GM21390 (cell line): ENCODE results near the gene HACE1.
"Not testable (repeated sequence)": the region's sequence is repeated elsewhere in the genome, so short reads cannot be mapped to it uniquely, and the experiment has no call there.

Source experiments
- ATAC-seq: cut with Tn5 transposase; IDR thresholded peaks from one replicate; pipeline ENCODE4 v1.9.1; 2021; ENCODE audit not compliant: unreplicated experiment

HACE1 gene, protein sequence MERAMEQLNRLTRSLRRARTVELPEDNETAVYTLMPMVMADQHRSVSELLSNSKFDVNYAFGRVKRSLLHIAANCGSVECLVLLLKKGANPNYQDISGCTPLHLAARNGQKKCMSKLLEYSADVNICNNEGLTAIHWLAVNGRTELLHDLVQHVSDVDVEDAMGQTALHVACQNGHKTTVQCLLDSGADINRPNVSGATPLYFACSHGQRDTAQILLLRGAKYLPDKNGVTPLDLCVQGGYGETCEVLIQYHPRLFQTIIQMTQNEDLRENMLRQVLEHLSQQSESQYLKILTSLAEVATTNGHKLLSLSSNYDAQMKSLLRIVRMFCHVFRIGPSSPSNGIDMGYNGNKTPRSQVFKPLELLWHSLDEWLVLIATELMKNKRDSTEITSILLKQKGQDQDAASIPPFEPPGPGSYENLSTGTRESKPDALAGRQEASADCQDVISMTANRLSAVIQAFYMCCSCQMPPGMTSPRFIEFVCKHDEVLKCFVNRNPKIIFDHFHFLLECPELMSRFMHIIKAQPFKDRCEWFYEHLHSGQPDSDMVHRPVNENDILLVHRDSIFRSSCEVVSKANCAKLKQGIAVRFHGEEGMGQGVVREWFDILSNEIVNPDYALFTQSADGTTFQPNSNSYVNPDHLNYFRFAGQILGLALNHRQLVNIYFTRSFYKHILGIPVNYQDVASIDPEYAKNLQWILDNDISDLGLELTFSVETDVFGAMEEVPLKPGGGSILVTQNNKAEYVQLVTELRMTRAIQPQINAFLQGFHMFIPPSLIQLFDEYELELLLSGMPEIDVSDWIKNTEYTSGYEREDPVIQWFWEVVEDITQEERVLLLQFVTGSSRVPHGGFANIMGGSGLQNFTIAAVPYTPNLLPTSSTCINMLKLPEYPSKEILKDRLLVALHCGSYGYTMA

DNA sequence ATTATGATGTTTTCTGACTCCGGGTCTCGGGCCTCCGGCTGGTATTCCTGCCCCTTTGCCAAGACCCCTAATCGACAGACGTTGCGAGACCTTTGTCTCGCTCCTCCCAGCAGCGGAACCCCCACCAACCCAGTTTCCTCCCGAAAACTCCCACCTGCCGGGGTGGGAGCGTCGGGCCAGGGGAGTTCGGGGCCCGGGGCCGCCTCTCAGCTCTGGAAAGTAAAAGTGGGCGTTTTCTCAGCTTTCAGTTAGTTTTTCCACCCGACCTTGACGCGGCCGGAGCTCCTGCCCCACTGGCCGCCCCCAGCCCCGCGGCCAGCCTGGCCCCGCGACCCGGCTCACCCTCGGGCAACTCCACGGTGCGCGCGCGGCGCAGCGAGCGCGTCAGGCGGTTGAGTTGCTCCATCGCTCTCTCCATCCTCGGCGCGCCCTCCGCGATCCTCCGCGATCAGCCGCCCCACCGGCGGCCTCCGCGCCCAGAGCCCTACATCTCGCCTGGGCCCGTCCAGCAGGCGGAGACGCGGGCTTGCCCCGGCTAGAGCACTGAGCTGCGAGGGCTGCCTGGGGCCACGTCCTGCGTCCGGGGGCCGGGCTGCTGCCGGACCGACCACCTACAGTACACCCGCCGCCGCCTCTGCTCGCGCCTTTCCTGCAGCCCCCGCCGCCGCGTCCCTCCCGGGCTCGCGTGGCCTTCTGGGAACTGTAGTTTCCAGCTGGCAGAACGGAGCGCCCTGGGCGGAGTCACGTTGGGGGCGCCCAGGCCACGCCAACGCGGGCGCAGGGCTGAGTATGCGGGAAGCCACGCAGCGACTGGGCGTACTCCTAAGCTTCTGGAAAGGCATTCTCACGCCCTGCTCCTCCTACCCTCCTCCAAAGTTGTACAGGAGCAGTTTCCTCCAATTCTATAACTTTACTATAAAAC, at the start of gene HACE1:
Gene HACE1 (minus strand): TSS at position 695 of the 922 bp plus-strand sequence. CDS start 277 bp downstream, at position 418.
- peak; percentile 99 for ATAC-seq

DNA sequence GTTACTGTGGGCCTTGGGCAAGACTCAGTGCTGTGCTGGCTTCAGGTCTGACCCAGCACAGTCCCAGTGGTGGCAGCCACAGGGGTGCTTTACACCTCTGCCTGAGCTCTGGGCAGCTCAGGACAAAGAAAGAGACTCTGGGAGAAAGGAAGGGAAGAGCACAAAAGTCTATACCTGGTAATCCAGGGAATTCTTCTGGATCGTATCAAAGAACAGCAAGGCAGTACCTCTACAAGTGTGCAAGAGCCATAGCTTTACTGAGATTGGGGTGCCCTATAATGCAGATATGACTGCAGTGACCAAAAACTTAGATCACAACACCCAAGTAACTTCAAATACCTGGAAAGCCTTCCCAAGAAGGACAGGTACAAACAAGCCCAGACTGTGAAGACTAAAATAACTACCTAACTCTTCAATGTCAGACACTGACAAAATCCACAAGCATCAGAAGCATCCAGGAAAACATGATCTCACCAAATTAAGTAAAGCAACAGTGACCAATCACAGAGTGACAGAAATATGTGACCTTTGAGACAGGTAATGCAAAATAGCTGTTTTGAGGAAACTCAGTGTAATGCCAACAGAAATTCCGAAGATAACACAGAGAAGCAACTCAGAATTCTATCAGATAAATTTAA, 49.3 kb upstream of the HACE1 start:
- no peak for ATAC-seq

DNA sequence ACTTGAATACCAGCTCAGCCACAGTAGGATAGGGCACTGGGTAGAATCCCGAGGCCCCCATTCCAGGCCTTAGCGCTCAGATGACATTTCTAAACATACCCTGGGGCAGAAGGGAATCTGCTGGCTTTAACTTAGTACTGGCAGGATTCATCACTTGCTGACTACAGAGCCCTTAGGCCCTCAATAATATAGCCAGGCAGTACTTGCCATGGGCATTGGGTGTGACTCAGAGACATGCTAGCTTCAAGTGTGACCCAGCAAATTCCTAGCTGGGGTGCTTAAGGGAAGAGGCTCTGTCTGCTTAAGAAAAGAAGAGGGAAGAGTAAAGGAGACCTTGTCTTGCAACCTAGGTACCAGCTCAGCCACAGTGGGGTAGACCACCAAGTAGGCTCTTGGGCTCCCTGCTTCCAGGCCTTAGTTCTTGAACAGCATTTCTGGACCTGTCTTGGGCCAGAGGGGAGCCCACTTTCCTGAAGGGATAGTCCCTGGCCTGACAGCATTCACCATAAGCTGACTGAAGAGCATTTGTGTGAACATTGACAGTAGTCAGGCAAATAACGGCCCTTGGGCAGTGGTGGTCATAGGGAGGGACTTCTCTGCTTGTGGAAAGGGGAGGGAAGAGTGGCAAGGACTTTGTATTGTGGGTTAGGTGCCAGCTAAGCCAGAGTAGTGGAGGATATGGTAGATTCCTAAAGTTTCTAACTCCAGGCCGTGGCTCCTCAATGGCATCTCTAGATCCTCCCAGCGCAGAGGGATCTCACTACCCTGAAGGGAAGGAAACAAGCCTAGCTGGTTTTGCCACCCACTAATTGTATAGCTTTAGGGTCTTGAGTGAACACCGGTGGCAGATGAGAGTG, 48.5 kb upstream of the HACE1 start:
- no peak for ATAC-seq

DNA sequence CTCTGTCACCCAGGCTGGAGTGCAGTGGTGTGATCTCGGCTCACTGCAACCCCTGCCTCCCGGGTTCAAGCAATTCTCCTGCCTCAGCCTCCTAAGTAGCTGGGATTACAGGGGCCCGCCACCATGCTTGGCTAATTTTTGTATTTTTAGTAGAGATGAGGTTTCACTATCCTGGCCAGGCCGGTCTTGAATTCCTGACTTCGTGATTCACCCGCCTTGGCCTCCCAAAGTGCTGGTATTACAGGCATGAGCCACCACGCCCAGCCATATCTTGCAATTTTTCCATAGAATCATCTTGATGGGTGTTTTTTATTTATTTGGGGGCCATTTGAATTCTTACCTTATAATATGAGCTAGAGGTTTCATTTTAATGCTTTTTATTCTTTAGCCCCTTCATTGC, 39.2 kb upstream of the HACE1 start:
- ATAC-seq = not testable (repeated sequence)

DNA sequence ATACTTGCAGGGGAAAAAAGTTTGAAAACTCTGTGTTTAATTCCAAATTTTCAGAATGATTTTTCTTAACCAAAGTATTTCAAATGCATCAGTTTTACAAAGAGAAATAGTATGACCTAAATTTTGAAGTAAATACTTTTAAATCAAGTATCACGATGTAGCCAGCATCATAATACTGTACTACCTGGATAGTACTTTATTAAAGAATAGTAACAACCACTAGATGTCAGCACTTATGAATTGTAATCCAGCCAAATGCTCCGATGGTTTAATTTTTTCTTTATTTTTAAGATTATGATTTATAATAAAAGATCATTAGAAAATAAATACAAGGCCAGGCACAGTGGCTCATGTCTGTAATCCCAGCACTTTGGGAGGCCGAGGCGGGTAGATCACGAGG, 37.2 kb upstream of the HACE1 start:
- ATAC-seq = no peak

DNA sequence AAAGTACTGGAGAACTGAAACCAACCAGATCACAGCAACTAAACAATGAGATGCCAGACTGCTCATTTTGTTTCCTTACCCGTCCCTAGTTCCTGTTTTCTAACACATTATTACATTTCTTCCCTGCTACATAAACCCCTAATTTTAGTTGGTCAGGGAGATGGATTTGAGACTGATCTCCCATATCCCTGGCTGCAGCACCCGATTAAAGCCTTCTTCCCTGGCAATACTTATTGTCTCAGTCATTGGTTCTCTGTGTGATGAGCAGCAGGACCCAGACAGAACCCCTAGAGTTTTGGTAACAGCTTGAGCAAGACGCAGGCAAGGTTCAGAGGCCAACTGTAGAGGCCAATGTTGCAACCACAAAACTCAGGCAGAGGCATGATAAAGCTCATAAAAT, 28.3 kb upstream of the HACE1 start:
- no peak for ATAC-seq

DNA sequence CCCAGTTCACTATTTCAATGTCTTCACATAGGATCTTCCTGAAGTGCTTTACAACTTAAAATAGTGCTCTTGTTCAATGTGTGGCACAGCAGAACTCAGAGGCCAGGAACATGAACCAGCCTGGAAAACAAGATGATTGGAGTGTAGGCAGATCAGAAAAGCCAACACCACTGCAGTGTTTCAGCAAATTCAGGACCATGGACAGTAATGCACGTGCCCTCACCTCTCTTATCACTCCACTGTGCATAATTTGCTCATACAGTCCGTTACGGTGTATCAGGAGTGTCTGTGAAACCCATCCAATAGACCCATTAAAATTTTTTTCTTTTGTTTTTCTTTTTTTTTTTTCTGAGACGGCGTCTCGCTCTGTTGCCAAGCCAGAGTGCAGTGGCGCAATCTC, 27.6 kb upstream of the HACE1 start:
- ATAC-seq = no peak

DNA sequence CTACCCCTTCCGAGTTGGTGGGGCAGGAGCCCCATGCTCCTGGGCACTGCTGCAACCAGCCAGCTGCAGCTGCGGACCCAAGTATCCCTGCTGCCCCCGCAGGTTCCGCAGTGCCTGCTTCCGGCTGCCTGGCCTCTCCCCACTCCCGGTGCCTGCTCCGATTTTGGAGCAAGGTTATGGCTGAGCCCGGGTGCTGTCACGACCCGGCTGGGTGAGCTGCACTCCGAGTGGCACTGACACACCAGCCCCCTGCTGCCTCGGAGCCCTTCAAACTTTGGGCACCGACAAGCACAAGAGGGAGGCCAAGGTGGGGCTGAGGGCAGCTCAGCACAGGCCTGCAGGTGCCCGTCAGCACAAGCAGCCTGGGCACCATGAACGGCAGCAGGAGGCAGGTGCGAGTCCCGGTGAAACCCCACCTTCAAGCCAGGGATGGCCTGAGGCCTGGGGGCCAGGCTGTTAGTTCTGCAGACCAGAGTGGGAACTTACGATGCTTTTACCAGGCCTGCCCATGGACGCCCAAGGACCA, 25.9 kb upstream of the HACE1 start:
- no peak for ATAC-seq

DNA sequence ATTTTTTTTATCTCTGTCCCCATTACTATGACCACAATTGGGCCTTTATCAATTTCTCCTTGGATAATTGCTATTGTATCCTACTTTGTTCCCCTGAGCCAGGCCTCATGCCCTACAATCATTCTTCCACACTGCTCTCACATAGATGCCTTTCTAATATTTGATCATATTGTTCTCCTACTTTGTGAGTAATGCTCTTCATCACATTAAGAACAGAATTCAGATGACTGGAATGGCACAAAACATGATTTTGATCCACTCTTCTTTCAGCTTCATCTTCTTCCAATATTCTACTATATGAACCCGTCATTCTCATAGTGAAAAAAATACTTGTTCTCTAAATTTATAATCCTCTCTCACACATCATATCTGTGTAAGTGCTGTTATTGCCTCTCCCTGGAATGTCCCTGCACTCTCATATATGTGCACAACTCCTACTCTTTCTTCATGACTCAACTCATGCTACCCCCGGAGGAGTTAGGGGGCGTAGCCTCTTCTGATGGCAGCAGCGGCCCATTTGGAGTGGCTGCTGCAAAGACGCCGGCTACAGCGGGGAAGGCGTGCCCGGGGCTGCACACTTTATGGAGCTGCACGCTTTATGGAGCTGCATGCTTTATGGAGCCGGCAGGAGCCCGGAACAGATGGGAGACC, 25.3 kb upstream of the HACE1 start:
- ATAC-seq = no peak

DNA sequence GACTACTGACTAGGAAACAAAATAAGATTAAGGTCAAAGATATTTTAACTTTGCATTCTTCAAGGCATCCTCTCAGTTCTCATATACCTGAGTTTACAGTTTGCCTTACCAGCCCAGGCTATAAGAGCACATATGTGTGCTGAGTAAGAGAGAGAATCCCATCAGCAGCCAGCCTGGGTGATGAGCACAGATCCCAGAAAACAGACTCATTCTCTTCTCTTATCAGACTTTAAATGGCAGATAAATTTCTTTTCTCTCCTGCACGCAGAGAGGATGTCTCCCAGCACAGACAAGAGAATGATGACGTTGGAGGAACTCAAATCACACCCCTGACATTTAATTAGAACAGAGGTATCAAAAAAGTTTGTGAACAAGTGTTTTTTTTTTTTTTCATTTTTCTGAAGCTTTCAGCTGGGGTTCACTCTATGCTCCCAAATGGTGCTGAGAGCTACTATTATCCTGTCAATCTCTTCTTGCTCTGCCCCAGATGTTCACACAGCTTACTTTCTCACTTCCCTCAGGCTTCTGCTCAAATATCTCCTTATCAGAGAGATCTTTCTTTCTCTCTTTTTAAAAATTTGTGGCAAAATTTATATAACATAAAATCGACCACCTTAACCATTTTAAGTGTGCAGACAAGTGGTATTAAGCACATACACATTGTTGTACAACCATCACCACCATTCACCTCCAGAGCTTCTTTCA, 22.4 kb upstream of the HACE1 start:
- no peak for ATAC-seq

DNA sequence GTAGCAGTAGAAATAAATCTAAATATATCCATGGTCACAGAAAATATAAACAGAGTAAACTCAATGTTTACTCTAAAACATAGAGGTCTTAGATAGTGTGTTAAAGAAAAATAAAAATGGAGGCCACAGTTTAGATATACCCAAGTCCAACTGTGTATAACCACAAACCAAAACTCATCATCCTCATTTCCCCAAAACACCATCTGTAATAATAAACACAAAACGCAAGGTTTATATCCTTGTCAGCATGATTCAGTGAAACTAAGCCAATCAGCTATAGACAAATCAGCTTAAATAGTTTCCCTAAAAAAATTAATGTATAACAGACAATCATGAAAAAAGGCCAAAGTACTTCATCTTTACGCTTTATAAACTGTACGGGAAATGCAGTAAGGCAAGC, 2.7 kb upstream of the HACE1 start:
- no peak for ATAC-seq

DNA sequence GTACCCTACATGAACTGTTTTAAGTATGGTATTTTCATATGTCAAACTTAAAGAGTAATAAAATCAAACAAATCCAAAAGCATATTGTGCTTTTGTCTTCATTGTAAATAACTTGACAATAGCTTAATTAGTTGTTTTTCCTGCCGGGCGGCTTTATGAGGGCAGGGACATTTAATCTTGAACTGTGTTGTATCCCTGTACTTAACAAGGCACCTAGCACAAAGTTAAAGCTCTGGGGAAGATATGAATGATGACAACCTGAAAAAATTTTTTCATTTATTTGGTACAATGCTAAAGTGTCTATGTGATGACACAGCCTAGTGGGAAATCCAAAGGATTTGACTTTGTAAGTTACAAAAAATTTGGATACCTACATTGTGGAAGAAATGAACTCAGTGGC, 502 bp upstream of the HACE1 start:
- no peak for ATAC-seq

DNA sequence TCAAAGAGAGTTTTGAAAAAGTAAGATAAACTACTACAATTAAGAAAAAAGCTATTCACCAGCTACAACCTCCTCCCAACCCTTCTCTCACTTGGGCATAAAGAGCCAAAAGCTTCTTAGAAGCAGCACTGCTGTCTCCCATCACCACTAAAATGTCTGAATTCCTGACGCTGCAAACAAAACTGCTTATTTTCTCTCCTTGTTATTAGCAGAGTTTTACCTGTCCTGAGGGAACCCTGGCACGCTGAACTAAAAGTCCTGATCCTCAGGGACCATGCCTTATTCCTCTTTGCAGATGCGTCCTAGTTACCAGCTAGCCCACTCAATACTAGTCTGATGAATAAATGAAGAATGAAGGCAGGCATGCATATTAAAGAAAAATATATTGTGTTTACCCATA, 1.1 kb downstream of the HACE1 start:
- ATAC-seq = no peak

DNA sequence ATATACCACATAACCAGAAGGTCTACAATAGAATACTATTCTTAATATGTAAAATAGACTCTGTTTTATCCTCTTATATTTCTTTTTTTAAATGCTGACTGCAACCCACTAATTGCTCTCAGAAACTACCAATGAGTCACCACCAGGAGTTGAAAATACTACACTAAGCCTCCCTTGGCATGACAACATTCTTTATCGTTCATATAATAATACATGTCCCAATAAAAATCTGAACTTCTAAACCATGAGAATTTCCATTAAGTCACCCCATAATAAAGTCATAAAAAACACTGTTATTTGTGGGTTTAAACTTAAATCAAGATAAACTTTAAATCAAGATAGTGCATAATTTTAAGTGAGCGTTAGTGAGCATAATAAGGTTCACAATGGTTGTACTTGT, 4.2 kb downstream of the HACE1 start:
- no peak for ATAC-seq

DNA sequence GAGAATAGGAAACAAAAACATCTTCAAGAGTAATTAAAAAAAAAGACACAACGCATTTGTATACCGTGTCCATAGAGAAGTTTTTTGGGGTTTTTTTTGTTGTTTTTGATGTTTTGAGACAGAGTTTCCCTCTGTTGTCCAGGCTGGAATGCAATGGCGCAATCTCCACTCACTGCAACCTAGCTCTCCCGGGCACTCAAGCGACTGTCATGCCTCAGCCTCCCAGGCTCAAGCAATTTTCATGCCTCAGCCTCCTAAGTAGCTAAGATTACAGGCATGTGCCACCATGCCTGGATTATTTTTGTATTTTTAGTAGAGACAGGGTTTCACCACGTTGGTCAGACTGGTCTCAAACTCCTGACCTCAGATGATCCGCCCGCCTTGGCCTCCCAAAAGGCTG, 12.0 kb downstream of the HACE1 start:
- ATAC-seq = not testable (repeated sequence)

DNA sequence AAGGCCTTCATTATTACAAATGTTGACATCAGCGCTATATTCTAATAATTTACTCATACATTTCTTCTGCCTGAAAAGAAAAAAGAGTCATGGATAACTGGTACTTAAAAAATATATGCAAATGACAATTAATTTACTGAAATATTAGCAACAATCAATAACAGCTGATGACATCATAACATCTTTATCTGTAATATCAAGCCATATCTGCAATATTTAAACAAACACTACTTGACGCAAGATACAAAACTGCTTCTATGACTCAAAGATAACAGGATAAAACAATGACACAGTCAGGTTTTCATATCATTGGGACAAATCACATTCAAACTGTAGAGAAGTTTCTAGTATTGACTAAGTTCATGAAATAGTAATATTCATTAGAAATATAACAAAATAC, 16.5 kb downstream of the HACE1 start:
- ATAC-seq = no peak

DNA sequence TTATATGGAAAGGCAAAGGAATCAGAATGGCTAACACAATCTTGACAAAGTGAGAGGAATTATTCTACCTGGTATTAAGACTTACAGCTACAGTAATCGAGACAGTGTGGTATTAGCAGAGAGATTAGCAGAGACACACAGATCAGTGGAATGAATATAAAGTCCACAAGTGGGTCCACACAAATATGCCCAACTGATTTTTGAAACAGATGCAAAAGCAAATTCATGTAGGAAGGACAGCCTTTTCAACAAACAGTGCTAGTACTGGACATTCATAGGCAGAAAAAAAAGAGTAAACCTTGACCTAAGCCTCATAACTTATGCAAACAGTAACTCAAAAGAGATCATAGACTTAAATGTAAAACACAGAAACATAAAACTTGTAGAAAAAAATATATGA, 22.6 kb downstream of the HACE1 start:
- ATAC-seq = no peak

DNA sequence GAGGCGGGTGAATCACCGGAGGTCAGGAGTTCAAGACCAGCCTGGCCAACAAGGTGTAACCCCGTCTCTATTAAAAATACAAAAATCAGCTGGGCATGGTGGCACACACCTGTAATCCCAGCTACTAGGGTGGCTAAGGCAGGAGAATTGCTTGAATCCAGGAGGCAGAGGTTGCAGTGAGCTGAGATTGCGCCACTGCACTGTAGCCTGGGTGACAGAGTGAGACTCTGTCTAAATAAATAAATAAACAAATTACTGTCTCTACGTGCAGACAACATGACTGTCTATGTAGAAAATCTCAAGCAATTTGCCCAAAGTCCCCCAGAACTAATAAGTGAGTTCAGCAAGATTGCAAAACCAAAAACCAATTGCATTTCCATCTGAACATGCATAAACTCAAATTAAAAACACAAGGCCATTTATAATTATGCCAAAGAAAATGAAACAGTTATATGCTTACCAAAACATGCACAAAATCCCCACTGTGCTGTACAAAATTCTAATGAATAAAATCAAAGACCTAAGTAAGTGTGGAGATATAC, 23.2 kb downstream of the HACE1 start:
- ATAC-seq = not testable (repeated sequence)
